PFSK-1 (cell line): ENCODE results near the gene SINHCAF.

ENCODE experiments used
- FOXP2 ChIP-seq: optimal IDR thresholded peaks from 2 replicates; pipeline ENCODE3; 2011; ENCODE audit warnings: borderline replicate concordance, control low read depth, inconsistent platforms; ENCODE audit not compliant: insufficient read depth; ENCODE audit errors: extremely low read length, extremely low read depth
- POLR2AphosphoS5 ChIP-seq: IDR thresholded peaks from 2 replicates; pipeline ENCODE4 v1.6.1; 2012; ENCODE audit warnings: low read depth, mild to moderate bottlenecking, control low read depth, low read length, moderate library complexity
- SIN3A ChIP-seq: IDR thresholded peaks from 2 replicates; pipeline ENCODE4 v1.6.1; 2012; ENCODE audit warnings: mild to moderate bottlenecking, low read length, moderate library complexity, borderline replicate concordance; ENCODE audit not compliant: insufficient read depth
- TAF1 ChIP-seq: IDR thresholded peaks from 2 replicates; pipeline ENCODE4 v1.6.1; 2012; ENCODE audit warnings: low read length, control low read depth, borderline replicate concordance; ENCODE audit not compliant: insufficient read depth
- TF ChIP-seq, protein P1 (sequence below), 2 experiments: IDR thresholded peaks; 2 replicates each; pipeline versions ENCODE4 v1.6.1 to v1.8.0; 2011 to 2012; ENCODE audit warnings: low read depth in 2 of 2, low read length in 2 of 2, control low read depth in 1 of 2, inconsistent platforms in 1 of 2, mild to moderate bottlenecking in 1 of 2, moderate library complexity in 1 of 2; ENCODE audit not compliant: insufficient read depth in 1 of 2

SINHCAF gene

DNA sequence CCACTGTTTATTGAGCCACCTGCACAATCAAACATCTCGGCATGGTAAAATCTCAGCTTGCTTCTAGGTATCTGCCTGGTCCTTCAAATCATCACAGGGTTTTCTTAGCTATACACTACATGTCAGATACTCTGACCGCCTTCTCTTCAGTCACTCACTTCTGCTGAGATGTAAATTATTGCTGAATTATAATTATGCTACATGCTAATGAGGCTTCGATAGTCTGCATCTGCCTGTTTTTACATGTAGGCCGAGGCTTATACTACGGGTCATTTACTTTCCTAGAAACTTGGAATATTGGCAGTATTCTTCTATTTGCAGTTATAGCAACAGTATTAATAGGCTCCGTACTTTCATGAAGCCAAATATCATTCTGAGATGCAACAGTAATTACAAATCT is 77.6 kb downstream of the SINHCAF start:
- TF ChIP-seq POLR2AphosphoS5 (no peak), TAF1 (no peak)
- TF ChIP-seq, protein P1, sequence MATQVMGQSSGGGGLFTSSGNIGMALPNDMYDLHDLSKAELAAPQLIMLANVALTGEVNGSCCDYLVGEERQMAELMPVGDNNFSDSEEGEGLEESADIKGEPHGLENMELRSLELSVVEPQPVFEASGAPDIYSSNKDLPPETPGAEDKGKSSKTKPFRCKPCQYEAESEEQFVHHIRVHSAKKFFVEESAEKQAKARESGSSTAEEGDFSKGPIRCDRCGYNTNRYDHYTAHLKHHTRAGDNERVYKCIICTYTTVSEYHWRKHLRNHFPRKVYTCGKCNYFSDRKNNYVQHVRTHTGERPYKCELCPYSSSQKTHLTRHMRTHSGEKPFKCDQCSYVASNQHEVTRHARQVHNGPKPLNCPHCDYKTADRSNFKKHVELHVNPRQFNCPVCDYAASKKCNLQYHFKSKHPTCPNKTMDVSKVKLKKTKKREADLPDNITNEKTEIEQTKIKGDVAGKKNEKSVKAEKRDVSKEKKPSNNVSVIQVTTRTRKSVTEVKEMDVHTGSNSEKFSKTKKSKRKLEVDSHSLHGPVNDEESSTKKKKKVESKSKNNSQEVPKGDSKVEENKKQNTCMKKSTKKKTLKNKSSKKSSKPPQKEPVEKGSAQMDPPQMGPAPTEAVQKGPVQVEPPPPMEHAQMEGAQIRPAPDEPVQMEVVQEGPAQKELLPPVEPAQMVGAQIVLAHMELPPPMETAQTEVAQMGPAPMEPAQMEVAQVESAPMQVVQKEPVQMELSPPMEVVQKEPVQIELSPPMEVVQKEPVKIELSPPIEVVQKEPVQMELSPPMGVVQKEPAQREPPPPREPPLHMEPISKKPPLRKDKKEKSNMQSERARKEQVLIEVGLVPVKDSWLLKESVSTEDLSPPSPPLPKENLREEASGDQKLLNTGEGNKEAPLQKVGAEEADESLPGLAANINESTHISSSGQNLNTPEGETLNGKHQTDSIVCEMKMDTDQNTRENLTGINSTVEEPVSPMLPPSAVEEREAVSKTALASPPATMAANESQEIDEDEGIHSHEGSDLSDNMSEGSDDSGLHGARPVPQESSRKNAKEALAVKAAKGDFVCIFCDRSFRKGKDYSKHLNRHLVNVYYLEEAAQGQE (IDR thresholded peaks at IDR 0.05; ENCODE audit: insufficient read depth in 1 of 2, low read depth in 2 of 2, low read length in 2 of 2) = no peak

DNA sequence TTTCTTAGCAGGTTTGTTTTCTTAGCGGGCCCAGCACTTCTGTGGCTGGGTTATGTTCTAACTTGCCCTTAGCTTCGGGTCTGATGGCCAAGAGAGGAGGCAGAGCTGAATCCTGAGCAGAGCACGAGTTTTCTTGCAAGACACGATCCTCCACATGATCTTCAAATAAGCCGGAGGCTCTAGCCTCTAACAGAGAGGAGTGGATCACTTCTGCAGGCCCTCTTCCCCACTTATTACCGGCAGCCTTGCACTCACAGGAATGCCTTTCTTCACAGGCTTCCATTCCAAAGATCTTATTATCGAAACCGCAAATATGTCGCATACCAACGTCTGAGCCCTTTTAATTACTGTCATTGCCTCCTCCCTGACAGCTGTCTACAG is 79.5 kb downstream of the SINHCAF start:
- TF ChIP-seq POLR2AphosphoS5 (no peak), SIN3A (no peak), FOXP2 (no peak), TAF1 (no peak)
- TF ChIP-seq, protein P1 (IDR thresholded peaks at IDR 0.05; ENCODE audit: insufficient read depth in 1 of 2, low read depth in 2 of 2, low read length in 2 of 2) = no peak

DNA sequence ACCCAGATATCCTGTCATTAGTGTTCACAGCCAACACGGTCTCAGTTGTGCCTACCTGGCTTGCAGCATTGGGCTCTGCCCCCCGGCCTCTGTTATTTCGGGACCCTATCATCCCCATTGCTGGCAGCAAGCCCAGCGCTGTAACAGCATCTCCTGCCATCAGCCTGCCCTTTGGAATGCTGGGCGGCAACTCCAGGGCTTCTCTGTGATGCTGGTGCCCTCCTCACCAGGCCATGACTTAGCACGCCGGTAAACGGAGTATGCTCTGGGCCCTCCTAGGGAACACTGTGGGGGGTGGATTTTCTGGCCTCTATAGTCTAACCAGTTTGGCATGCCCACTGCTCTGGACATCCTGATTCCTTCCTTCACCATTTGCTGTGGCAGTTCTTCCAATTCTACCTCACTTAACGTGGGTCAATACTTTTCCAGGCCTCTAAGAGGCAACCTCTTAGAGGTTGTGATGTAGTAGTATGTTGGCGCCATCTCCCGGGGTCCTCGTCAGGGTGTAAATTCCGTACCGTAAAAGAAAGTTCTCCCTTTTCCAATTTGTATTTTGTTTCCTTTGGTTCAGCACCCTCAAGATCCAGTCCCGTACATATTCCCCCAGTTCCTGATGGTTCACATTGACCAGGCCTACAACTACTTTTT is 80.0 kb downstream of the SINHCAF start:
- TF ChIP-seq SIN3A = no peak
- no peak for TF ChIP-seq POLR2AphosphoS5
- TF ChIP-seq FOXP2 = no peak

DNA sequence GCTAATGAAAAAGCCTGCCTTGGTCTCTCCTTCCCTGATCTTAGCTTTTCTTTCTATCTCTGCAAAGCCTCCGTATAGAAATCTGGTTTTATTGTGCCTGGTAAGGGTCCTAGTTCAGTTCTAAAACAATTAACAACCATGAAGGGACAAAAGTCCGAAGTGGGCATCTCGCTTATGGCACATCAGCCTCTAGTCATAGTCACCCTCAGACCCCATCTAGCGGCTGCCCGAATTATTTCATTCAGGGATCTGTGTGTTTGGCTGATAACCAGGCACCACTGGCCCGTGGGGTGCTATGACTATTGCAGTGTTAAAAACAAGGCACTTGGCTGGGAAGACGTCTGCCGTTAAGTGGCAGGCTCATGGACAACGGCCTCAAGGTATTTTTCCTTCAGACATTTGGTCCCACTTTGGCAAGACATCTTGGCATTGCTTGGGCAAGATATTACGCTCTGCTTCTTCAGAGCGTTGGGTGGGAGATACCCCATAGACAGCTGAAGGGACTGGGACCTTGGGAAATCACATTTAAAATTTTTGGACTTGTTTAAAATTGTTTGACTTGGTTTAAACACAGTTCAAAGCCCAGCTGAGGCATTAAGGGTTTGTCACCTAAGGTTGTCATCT is 87.1 kb downstream of the SINHCAF start:
- no peak for TF ChIP-seq POLR2AphosphoS5

DNA sequence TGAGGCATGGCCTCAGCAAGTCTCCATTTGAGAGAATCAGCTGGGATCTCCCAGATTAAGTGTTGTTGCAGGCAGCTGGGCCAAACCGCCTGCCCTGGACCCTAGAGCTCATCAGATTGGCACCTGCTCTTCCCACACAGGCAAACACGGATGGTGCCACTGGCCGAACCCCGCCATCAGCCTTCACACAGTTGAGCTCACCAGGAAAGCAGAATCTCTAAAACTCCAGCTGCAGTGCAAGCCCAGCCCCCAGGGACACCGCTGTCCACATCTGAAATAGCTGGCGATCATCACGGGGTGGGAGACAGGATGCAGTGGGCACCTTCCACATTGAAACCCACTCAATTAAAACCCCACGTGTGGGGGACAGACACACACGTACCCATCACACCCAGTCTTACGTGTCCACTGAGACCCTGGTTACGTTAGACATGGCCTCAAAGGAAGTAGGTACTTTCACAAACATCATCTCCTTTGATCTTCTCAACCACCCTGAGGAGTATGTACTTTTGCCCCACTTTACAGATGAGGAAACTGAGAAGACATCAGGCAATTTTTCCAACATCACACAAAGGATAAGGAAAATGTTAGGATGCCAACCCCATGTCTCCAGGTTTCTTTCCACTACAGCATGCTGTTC is 88.8 kb downstream of the SINHCAF start:
- TF ChIP-seq POLR2AphosphoS5 (no peak), SIN3A (no peak), TAF1 (no peak), FOXP2 (no peak)
- TF ChIP-seq, protein P1 (IDR thresholded peaks at IDR 0.05; ENCODE audit: insufficient read depth in 1 of 2, low read depth in 2 of 2, low read length in 2 of 2) = no peak

DNA sequence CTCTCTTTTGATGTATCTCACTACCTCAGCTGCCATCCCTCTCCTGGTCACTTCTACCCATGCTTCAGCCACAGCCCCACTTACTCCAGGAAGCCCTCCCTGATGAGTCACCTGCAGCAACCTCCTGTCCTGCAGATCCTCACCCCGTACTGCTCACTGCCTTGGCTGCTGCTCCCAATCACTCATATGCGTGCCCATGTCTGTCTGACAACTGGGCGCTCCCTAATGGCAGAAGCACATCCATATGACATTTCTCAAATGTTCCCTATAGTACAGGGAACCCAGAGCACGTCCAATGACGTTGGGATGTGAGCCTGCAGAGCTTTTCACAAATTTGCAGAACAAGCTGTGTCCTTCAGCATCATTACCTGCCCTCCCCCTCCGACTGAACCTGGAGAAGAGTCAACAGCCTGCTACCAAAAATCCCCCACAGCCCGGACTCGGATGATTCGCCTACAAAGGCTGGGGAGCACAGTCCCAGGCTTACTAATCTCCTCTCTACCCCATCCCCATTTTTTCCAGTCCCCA is 90.0 kb downstream of the SINHCAF start:
- no peak for TF ChIP-seq POLR2AphosphoS5
- TF ChIP-seq TAF1 = no peak
- TF ChIP-seq, protein P1 (IDR thresholded peaks at IDR 0.05; ENCODE audit: insufficient read depth in 1 of 2, low read depth in 2 of 2, low read length in 2 of 2) = no peak
- no peak for TF ChIP-seq FOXP2
- TF ChIP-seq SIN3A = no peak
